GM18951 (cell line): Measurements from ENCODE around the gene NT5DC2.
"Not testable (repeated sequence)": the region's sequence is repeated elsewhere in the genome, so short reads cannot be mapped to it uniquely, and the experiment has no call there.

ENCODE experiments used
- POLR2A ChIP-seq: IDR thresholded peaks from 4 replicates; pipeline ENCODE4 v1.6.1; 2011; ENCODE audit warnings: mild to moderate bottlenecking; ENCODE audit not compliant: insufficient read length, insufficient read depth; ENCODE audit errors: extremely low read depth
- in situ Hi-C: fragments of 300-500 bp; cut with MboI; formaldehyde crosslinking; loops from one replicate; pipeline ENCODE4 v1.12.0; 2022; ENCODE audit warnings: low sequenced_read_pairs, mixed read lengths, inconsistent platforms; ENCODE audit not compliant: unreplicated experiment

Gene NT5DC2

DNA sequence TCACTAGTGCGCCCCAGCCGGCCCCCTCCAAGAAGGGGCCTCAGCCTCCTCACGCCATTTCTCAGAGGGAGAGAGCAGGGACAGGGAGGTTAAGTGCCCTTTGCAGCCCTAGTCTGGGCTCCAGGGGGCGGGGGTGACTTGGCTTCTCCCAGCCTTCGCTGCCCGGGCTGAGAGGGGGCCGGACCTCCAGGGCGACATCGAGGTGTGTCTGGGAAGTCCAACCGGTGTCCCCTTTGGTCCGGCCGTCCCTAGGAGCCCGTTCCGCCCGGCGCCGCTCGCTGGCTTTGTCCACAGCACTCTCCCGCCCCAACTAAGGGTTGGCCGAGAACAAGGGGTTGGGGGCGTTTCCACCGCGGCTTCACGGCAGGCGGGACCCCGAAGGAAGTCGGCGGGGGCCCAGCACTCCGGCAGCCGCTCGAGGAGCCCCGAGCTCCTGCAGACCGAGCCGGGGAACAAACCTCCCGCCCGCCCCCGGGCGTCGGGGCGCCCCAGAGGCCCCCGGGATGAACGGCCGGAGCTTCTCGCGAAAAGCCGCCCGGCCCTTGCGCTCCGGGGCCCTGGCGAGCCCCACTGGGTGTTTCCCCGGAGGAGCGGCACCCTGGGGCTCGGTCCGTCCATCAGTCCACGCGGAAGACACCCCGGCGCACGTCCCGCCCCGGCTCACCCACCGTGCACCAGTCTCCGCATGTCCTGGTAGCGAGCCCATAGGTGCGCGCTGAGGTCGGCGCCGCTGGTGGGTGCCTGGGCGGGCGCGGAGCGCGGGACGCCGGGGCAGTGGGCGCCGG lies 627 bp downstream of the NT5DC2 start:
- in situ Hi-C loops, result no loop called here
- no peak for TF ChIP-seq POLR2A

DNA sequence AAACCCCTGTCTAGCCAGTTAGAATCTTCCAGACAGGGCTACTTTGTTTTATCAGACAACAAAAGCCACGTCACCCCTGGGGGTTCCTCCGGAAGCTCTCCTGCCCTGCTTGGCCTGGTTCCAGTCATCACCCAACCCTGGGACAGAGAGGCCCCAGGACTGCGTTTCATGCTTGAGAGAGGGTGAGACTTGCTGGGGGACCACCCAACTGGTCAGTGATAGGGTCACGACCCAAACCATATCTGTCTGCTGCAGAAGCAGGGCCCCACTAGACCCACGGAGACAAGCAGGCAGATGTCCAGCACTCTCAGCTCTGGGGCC lies 1.2 kb downstream of the NT5DC2 start:
- no peak for TF ChIP-seq POLR2A
- in situ Hi-C loops, result no loop called here

DNA sequence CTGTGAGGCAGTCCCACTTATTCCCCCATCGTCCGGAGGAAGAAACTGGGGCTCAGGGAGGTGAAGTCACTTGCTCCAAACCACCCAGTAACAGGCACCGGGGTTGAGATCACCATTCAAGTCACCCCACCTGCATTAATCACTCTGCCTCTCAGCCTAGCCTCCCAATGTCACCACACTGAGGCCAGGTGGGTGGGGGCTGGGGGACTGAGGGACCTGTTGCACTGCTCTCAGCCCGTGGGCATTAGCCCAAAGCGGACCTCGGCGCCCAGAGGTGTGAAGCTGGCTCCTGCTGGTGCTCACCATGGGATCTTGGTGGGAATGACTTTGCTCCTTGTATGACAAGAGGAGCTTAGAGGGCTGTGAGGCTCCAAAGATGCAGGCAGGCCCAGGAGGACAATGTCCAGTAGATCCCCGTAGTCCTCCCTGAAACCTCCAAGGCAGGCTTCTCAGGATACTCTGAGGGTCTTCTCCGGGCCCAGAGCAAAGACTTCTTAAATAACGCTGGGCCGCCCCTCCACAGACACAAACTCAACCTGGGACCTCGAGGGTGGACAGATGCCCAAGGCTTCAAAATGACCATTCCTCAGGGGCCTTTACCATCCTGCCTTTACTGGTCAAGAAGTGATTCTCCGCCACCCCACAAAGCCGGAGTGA lies 1.7 kb downstream of the NT5DC2 start:
- in situ Hi-C loops, result no loop called here
- TF ChIP-seq POLR2A, result no peak

DNA sequence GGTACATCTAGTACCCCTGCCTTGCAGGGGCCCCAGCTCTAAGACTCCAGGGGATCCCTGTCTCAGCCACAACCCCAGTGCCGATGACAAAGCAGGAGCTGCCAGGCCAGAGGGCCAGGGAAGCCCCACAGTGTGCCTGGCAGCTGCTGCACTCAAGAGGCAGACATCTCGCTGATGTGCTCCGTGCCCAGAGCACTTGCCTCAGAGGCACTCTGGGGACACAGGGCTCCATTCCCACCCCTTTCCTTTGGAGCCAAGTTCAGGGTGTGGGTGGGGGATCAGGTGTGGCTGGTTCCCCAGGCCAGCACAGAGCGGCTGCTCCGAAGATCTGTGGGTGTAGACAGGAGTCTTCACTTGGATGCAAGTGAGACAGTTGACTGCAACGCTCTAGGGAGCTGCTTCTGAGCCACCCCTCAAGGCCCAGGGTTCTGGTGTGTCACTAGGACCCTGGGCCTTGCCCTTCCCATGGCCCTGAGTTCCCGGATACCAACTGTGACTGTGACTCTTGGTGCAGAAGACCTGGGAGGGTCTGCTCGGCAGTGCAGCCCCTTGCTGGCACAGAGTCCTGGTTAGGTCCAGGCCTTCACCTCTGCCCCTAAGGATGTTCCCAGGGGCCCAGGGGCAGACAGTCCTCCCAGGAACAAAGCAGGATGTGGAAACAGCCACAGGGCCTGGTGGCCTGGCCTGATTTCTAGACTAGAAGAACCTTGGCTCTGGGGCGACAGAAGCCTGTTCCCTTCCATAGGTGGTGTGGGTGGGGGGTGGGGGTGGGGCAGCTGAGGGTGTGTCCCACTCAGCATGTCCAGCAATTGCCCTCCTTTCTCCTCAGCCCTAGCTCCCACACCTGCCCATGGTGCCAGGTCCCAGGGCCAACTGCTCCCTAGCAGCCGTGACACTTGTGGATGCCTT lies 2.5 kb downstream of the NT5DC2 start:
- in situ Hi-C loops, result no loop called here
- TF ChIP-seq POLR2A, result no peak

DNA sequence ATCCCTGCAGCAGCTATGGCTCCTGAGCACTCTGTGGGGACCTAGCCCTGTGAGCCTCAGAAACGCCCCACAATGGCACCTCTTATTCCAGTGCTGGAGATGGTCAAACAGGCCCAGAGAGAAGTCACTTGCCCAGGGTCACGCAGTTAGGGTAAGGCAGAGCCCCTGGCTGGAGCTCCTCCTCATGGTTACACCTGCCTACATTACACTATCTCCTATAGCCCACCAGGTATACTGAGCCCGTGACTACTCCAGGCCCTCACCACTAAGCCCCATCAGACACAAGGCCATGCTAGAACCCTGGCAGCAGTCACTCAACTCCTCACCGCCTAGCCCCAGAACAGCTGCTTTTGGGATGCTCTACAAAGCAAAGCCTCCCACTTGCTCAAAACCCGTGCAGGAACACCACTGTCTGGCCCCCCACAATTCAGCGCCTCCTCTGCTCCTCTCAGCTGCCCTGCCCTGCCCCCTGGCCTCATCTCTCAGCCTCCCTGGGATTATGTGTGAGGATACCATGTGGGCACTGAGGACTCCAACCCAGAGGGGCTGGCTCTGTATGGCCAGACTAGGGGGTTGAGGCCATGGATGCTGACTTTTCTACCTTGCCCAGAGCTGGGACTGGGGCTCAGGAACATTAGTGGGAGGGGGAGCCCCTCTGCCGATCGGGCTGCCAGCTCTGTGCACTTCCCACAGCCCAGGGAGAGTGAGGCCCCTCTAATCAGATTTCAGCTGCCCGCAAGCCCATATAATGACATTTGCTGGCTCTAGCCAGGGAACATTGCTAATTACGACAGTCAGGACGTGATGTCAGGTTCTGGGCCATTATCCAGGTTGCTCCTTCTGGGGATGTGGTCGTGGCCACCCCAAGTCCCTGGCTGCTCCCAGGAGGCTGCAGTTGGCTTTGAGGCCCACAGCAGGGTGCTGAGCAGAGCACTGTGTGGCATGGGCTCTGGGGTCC lies 4.0 kb downstream of the NT5DC2 start:
- in situ Hi-C loops, result no loop called here
- no peak for TF ChIP-seq POLR2A

DNA sequence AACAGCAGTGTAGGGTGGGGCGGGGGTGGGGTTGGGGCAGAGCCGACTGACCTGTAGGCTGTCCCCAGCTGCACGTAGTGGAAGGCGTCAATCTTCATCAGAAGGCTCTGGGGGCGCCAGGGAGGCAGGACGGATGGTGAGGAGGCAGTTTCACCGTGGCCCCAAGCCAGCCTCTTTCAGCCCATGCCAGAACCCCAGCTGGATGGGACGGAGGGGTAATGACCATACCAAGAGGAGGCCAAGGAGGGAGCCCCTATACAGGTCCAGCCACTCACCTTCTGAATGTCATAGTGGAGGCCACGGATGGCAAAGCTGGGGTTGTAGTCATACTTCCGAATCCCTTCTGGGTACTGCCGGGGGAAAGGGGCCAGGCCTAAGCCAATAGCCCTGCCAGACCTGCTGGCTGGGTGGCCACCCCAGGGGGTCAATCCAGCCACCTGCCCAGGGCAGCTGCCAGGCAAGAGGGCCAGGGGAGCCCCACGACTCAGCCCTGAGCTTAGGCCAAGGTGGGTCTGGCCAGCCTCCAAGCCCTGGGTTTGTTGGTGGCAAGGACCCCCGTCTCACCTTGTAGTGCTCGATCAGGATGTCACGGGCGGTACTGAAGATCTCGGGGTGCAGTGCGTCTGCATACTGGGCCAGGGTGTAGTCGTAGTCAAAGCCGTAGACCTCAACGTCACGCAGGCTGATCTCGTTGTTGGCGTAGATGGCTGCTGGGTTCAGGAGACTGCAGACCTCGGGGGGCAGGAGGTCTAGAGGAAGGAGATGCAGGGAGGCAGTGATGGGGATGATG lies 4.9 kb downstream of the NT5DC2 start:
- in situ Hi-C loops, result no loop called here

DNA sequence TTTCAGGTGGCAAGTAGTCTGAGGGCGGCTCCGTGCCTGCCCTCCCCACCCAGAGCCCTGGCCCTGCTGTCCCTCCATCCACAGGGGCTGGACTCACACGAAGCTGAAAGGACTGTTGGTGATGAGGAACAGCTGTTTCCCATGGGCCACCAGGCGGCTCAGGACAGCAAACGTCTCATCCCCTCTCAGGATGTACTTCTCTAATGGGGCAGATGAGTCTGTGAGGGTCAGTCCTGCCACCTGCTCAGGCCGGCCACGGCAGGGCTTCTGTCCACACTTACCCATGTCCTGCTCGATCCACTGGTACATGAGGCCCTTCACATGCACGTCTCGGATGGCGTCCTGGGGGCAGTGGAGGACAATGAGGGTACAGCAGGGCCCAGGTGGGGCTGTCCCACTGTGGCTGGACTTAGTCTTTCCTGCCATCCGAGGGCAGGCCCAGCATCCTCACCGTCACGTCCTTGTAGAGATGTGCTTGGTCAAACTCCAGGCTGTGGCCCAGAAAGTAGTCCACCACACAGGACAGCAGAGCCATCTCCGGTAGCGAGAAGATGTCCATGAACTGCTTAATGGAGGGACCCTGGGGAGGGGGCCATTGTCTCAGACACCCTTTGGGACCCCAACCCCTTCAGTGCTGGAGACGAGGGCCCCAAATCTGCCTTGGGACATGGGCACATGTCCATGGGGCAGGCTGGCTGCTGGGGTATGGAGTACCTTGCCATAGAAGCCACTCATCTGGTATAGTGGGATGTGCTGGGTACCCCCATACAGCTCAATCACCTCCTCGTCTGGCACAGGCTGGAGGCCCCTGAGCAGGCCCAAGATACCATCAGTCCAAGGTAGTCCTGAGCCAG lies 5.7 kb downstream of the NT5DC2 start:
- TF ChIP-seq POLR2A, result no peak
- in situ Hi-C loops, result no loop called here

More for the DNA sequence above, 4.9 kb downstream of the NT5DC2 start:
- no peak for TF ChIP-seq POLR2A

DNA sequence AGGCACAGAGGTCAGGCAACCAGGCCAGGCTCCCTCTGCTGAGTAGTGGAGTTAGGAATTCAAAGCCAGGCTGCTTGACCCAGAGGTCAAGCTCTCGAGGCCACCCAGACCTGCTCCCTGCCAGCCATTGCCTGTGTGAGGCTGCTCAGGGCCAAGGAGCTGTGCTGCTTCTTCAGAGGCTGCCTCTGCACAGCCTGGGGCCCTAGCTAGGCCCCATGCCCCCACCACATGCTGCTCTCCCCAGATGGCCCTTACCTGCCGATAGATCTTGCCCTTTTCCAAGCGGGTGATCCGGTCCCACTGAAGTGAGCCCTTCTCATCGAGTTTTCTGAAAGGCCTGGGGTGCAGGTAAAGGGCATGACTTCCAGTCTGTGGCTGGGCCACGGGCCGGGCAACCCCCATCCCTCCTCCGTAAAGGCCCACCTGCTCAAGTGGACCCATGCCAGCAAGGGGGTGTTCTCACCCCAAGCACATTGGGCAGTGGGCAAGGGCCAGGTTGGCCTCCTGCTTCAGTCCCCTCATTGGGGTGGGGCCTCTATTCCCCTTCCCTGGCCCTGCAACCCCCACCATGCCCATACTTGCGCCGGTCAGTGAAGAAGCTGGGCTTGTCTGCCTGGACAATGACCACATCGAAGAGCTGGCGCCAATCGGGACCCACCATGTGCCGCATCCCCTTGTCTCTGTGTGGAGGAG lies 6.5 kb downstream of the NT5DC2 start:
- in situ Hi-C loops, result no loop called here
- TF ChIP-seq POLR2A, result no peak

DNA sequence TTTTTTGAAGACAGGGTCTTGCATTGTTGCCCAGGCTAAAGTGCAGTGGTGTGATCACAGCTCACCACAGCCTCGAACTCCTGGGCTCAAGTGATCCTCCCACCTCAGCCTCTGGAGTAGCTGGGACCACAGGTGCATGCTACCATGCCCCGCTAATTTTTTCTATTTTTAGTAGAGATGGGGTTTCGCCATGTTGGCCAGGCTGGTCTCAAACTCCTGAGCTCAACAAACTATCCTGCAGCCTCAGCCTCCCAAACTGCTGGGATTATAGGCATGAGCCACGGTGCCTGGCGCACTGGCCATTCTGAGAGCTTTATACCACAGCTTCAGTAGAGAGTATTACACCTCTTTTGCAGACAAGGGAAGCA lies 7.0 kb downstream of the NT5DC2 start:
- in situ Hi-C loops, result not testable (repeated sequence)

DNA sequence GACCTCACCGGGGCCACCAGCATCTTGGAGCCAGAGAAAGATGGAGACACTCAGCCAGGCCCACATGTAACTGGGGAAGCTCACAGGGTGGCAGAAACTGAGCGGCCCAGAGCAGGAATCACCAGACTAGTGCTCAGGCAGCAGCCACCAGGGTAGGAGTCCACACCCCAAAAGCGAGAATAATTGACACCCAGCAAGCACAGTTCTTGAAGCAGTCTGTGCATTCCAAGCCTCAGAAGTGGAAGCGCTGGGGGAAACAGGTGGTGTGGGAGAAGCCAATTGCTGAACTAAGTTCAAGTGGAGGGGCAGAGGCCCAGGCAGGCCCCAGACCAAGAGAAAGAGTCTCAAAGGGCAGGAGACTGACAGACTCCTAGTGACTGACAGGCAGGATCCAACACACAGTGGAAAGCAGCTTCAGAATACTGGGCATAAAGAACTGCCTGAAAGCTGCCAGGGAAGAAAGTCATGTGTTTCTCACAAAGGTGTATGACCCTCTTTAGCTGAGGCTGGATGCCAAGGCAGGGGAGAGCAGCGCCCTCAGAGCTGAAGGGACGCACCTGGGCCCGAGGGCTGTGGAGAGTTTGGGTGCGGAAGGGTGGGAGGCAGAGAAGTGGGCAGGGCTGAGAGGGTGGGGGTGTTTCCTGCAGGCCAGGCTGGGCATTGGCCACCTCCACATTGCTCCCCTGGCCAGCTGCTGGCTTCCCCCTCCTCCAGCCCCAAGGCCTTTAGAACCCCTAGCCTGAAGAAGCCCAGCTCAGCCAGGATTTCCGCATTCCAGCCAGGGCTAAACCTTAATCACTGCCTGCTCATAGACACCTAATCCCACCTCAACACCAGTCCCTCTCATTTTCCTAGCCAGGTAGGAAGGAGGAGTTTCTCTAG lies 7.7 kb downstream of the NT5DC2 start:
- in situ Hi-C loops, result no loop called here
- no peak for TF ChIP-seq POLR2A
